Measurements from ENCODE around the gene RPS6KA5. TPM values are rescaled to one million over a fixed set of nuclear protein-coding genes. Genes with fewer than 3 reads are reported as not detected.

Gene RPS6KA5
- total RNA-seq, 1 experiment from 2014 or later, result 24.2 TPM

DNA sequence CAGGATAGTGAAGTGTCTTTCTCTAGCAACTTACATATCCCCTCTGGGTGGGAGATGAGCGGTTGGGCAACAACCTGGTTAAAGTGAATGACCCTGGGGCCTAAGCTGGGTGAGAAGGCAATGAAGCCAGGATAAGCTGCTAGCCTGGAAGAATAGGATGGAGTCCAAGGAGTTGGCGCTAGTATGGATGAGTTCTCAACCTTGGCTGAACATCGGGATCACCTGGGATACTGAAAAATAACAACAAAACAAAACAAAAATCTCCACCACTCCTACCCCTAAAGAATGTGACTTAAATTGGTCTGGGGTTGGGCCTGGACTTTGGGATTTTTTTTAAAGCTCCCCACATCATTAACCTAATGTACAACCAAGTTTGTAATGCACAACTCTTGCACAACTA lies 4.8 kb upstream of the RPS6KA5 start:
- H3K9ac ChIP-seq (ENCODE audit: low read length), result no peak overlapping the region
- H3K27me3 ChIP-seq (ENCODE audit: insufficient read depth, low read length), result no peaks in the 10 kb centered on the region
- ChIA-PET POLR2A (no interaction called here), RAD21 (ENCODE audit: low non-redundant PET in 1 of 2, low total read pairs in 2 of 2, uncharacterized antibody in 2 of 2, unreplicated experiment in 2 of 2) (no interaction called here), CTCF (no interaction called here)
- intact Hi-C loops (cut with micrococcal nuclease), result no loop called here
- H3K4me3 ChIP-seq (replicated peaks in 1 of 2; ENCODE audit: low read depth in 1 of 2, low read length in 2 of 2), result no peak overlapping the region
- ATAC-seq (no peak), DNase-seq (ENCODE audit: low read depth, low spot score) (no peak)
- no peaks in the 10 kb centered on the region for H3K9me3 ChIP-seq (ENCODE audit: control insufficient read depth in 1 of 2, insufficient read depth in 1 of 2, low read depth in 1 of 2, low read length in 2 of 2)
- peaks cover 9 to 22% of the 10 kb centered on the region in 2 experiments; a peak in 3 of 4 replicates for H3K4me1 ChIP-seq (ENCODE audit: control insufficient read depth in 1 of 2, insufficient read depth in 2 of 2, low read length in 2 of 2)
- BruUV-seq (replicated peaks), result no TSS peak
- H3K36me3 ChIP-seq (ENCODE audit: control insufficient read depth in 1 of 2, insufficient read depth in 2 of 2, low read length in 2 of 2), result no peaks in the 10 kb centered on the region
- no peaks in the 10 kb centered on the region for H3K9me2 ChIP-seq (ENCODE audit: insufficient read depth)
- no peak overlapping the region for H2AFZ ChIP-seq (ENCODE audit: low read depth, low read length, poor library complexity, severe bottlenecking)
- H4K20me1 ChIP-seq (ENCODE audit: insufficient read depth), result no peaks in the 10 kb centered on the region
- H3K4me2 ChIP-seq (ENCODE audit: low read length), result no peak overlapping the region
- no peak overlapping the region for H3K27ac ChIP-seq (ENCODE audit: low read depth, low read length)
- TF ChIP-seq CEBPB (IDR thresholded peaks at IDR 0.05; ENCODE audit: low read depth), result no peak
- no peaks in the 10 kb centered on the region for H3K79me2 ChIP-seq (ENCODE audit: insufficient read depth, low read length)

DNA sequence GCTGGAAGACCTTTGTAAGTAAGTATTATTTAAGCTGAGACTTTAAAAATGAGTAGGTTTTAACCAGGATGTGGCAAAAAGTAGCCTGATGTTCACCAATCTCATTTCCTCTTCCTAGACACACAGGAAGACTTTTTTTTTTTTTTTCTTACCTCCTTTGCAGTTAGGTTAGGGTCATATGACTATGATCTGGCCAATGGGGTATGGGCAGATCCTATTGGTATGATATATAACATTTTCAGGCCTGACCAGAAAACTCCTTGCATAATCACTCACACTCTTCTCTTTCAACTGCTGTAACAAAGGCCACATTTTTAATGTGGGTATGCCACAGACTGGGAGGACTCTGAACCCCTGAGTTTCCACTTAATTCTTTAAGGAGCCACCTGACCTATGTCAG lies 2.7 kb upstream of the RPS6KA5 start:
- peaks cover 16% of the 10 kb centered on the region for H3K79me2 ChIP-seq (ENCODE audit: insufficient read depth, low read length)
- peaks cover 14 to 30% of the 10 kb centered on the region in 2 experiments for H3K4me1 ChIP-seq (ENCODE audit: control insufficient read depth in 1 of 2, insufficient read depth in 2 of 2, low read length in 2 of 2)
- DNase-seq (ENCODE audit: low read depth, low spot score) (no peak), ATAC-seq (no peak)
- H3K36me3 ChIP-seq (ENCODE audit: control insufficient read depth in 1 of 2, insufficient read depth in 2 of 2, low read length in 2 of 2), result no peaks in the 10 kb centered on the region
- TF ChIP-seq ELF1 (IDR thresholded peaks at IDR 0.05; ENCODE audit: borderline replicate concordance, low read depth), result no peak
- no peak for TF ChIP-seq POLR2A (IDR thresholded peaks at IDR 0.05; ENCODE audit: borderline replicate concordance, extremely low read depth, insufficient read depth, insufficient read length)
- no peak for TF ChIP-seq FOSL1 (IDR thresholded peaks at IDR 0.05; ENCODE audit: low read depth)
- TF ChIP-seq, protein P1, sequence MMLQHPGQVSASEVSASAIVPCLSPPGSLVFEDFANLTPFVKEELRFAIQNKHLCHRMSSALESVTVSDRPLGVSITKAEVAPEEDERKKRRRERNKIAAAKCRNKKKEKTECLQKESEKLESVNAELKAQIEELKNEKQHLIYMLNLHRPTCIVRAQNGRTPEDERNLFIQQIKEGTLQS (IDR thresholded peaks at IDR 0.05), result no peak
- TF ChIP-seq ZNF274 (IDR thresholded peaks at IDR 0.05; ENCODE audit: low read depth, low read length), result no peak
- no peak for TF ChIP-seq ZFX (IDR thresholded peaks at IDR 0.05)
- no peak for TF ChIP-seq SP1 (IDR thresholded peaks at IDR 0.05; ENCODE audit: low read depth)
- TF ChIP-seq SRF (IDR thresholded peaks at IDR 0.05; ENCODE audit: low read depth), result no peak
- no peak for TF ChIP-seq POLR2AphosphoS5 (IDR thresholded peaks at IDR 0.05; ENCODE audit: low read depth, low read length)
- TF ChIP-seq YY1 (IDR thresholded peaks at IDR 0.05; ENCODE audit: extremely low read depth, insufficient replicate concordance, low read depth, low read length), result no peak
- TF ChIP-seq, protein P2, sequence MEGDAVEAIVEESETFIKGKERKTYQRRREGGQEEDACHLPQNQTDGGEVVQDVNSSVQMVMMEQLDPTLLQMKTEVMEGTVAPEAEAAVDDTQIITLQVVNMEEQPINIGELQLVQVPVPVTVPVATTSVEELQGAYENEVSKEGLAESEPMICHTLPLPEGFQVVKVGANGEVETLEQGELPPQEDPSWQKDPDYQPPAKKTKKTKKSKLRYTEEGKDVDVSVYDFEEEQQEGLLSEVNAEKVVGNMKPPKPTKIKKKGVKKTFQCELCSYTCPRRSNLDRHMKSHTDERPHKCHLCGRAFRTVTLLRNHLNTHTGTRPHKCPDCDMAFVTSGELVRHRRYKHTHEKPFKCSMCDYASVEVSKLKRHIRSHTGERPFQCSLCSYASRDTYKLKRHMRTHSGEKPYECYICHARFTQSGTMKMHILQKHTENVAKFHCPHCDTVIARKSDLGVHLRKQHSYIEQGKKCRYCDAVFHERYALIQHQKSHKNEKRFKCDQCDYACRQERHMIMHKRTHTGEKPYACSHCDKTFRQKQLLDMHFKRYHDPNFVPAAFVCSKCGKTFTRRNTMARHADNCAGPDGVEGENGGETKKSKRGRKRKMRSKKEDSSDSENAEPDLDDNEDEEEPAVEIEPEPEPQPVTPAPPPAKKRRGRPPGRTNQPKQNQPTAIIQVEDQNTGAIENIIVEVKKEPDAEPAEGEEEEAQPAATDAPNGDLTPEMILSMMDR (IDR thresholded peaks at IDR 0.05 in 2 of 3, conservative IDR thresholded peaks at IDR 0.05 in 1 of 3; ENCODE audit: borderline replicate concordance in 1 of 3, insufficient read depth in 1 of 3, low read depth in 2 of 3, low read length in 2 of 3), result no peak
- TF ChIP-seq TCF7L2 (IDR thresholded peaks at IDR 0.05; ENCODE audit: borderline replicate concordance, extremely low read depth, insufficient read depth, insufficient read length), result no peak
- no peak for TF ChIP-seq CEBPB (IDR thresholded peaks at IDR 0.05; ENCODE audit: low read depth)
- TF ChIP-seq, protein P3, sequence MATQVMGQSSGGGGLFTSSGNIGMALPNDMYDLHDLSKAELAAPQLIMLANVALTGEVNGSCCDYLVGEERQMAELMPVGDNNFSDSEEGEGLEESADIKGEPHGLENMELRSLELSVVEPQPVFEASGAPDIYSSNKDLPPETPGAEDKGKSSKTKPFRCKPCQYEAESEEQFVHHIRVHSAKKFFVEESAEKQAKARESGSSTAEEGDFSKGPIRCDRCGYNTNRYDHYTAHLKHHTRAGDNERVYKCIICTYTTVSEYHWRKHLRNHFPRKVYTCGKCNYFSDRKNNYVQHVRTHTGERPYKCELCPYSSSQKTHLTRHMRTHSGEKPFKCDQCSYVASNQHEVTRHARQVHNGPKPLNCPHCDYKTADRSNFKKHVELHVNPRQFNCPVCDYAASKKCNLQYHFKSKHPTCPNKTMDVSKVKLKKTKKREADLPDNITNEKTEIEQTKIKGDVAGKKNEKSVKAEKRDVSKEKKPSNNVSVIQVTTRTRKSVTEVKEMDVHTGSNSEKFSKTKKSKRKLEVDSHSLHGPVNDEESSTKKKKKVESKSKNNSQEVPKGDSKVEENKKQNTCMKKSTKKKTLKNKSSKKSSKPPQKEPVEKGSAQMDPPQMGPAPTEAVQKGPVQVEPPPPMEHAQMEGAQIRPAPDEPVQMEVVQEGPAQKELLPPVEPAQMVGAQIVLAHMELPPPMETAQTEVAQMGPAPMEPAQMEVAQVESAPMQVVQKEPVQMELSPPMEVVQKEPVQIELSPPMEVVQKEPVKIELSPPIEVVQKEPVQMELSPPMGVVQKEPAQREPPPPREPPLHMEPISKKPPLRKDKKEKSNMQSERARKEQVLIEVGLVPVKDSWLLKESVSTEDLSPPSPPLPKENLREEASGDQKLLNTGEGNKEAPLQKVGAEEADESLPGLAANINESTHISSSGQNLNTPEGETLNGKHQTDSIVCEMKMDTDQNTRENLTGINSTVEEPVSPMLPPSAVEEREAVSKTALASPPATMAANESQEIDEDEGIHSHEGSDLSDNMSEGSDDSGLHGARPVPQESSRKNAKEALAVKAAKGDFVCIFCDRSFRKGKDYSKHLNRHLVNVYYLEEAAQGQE (IDR thresholded peaks at IDR 0.05; ENCODE audit: low read depth), result no peak
- no peaks in the 10 kb centered on the region for H4K20me1 ChIP-seq (ENCODE audit: insufficient read depth)
- intact Hi-C loops (cut with micrococcal nuclease), result no loop called here
- peak overlapping the region; percentile 48; the same call in 1 of the 2 replicates for H3K4me2 ChIP-seq (ENCODE audit: low read length)
- H3K9ac ChIP-seq (ENCODE audit: low read length), result no peak overlapping the region
- peak overlapping the region; percentile 4; the same call in 1 of the 2 replicates for H3K27ac ChIP-seq (ENCODE audit: low read depth, low read length)
- H2AFZ ChIP-seq (ENCODE audit: low read depth, low read length, poor library complexity, severe bottlenecking), result peak overlapping the region; percentile 90
- CTCF ChIA-PET, result no interaction called here
- POLR2A ChIA-PET, result no interaction called here
- no TSS peak for BruUV-seq (replicated peaks)
- RAD21 ChIA-PET (ENCODE audit: low non-redundant PET in 1 of 2, low total read pairs in 2 of 2, uncharacterized antibody in 2 of 2, unreplicated experiment in 2 of 2), result no interaction called here
- H3K9me3 ChIP-seq (ENCODE audit: control insufficient read depth in 1 of 2, insufficient read depth in 1 of 2, low read depth in 1 of 2, low read length in 2 of 2), result no peaks in the 10 kb centered on the region
- no peaks in the 10 kb centered on the region for H3K9me2 ChIP-seq (ENCODE audit: insufficient read depth)
- no peaks in the 10 kb centered on the region for H3K27me3 ChIP-seq (ENCODE audit: insufficient read depth, low read length)
- H3K4me3 ChIP-seq (replicated peaks in 1 of 2; ENCODE audit: low read depth in 1 of 2, low read length in 2 of 2), result no peak overlapping the region

Data from HCT116 (cell line).